LHCN-M2 (cell line): ENCODE data around the gene PTCHD4. TPM values are rescaled to one million over a fixed set of nuclear protein-coding genes. Genes with fewer than 3 reads are reported as not detected.
"Not testable (repeated sequence)": the region's sequence is repeated elsewhere in the genome, so short reads cannot be mapped to it uniquely, and the experiment has no call there.

ENCODE experiments used
- DNase-seq: peaks from one replicate; pipeline ENCODE4 v3.0.0-alpha.2; 2012; ENCODE audit warnings: low read depth
- polyA plus RNA-seq: library from polyadenylated mRNA; unstranded; fragments of >200 nt; gene quantifications from one replicate; pipeline ENCODE4 v1.2.1, GENCODE V29; 2012; ENCODE audit warnings: missing spikeins
- total RNA-seq: library from RNA; depleted of rRNA; stranded (reverse); fragments of >200 nt; gene quantifications from 2 replicates; pipeline ENCODE4 v1.2.3, GENCODE V29; 2014; rRNA removed

The PTCHD4 gene
- 21.0 and 23.6 TPM in 2 replicates for total RNA-seq
- 4.9 TPM for polyA plus RNA-seq

DNA sequence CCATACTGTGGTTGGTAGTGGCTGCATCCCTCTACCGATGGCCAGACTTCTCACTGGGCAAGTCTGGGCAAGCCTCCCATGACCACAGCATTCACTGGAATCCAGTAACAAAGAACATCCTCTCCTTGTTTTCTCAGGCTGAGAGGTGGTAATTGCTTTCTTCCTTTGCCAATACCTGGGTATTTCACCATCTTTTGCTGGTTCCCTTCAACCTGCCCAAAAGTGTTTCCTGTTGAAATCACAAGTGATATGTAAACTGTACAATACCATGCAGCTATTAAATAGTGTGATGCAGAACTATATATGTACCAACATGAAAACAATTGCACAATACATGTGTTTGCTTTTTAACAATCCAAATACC lies at the start of gene PTCHD4:
TSS of gene PTCHD4 (minus strand) at position 55 of the 364 bp plus-strand sequence. CDS start 42,240 bp downstream, outside the sequence.
- DNase-seq: peak; percentile 93

DNA sequence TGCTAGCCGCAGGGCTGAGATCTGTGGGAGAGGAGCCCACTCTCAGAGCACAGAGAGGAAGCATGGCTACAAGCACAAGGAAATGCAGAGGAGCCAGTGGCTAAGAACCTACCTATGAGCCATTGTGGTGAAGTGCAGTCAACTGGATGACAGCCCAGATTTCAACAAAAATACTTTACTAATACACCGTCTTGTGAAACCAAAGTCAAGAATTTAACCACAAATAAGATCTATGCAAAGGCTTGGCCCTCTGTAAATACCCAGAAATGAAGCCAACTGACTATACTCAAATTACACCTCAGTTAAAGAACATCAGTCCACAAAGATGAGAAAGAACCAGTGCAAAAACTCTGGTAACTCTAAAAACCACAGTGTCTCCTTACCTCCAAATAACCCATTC lies 40.1 kb upstream of the PTCHD4 start:
- peak; percentile 93 for DNase-seq

DNA sequence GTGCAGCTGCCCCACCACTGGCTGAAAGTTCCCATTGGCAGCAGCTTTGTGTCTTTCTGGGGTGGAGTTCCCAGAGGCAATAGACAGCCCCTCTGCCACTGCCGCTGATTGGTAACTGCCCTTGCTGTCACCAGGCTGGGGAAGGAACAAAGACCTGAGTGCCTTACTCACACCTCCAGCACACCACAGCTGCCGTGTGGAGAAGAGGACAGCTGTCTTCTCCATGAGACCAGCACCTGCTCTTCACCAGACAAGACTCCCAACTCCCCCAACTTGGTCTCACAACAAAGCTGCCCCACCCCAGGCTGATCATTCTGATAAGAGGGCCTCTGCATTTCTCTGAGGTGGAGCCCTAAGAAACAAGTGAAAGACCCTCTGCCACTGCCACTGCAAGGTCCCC lies 39.7 kb upstream of the PTCHD4 start:
- peak; percentile 77 for DNase-seq

DNA sequence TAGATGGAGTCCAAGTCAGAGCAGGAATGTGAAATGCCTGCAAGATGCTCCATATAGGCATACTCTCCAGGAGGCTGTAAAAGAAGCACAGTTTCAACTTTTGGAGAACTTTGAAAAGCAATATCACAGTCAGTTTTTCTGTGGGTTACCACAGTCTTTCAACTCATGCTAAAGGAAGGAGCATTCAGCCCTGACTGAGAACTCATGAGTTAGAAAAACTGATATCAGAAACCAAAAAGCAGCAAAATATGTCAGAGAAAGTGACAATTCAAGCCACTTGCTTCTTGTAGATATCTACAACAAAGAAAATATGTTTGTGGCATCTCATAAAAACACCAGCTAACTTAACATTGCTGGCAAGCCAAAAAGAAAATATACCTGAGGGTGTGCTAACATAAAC lies 36.1 kb upstream of the PTCHD4 start:
- DNase-seq: no peak

DNA sequence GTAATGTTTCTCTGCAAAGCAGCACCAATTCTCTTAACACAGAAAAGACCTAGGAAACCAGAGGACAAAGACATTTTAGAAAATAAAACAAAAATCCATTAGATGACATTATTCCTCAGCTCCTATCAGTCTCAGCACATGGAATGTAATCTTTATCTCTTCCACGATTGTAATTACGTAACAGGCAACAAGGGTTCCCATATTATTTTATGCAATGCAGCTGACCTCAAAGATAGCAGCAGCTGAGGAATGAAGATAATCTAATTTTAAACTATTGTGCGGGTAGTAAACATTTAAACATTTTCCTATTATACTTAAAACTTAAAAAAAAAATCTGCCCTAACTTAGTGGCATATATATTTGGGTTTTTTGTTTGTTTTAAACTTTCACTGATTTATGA lies 33.0 kb upstream of the PTCHD4 start:
- DNase-seq: peak; percentile 32

DNA sequence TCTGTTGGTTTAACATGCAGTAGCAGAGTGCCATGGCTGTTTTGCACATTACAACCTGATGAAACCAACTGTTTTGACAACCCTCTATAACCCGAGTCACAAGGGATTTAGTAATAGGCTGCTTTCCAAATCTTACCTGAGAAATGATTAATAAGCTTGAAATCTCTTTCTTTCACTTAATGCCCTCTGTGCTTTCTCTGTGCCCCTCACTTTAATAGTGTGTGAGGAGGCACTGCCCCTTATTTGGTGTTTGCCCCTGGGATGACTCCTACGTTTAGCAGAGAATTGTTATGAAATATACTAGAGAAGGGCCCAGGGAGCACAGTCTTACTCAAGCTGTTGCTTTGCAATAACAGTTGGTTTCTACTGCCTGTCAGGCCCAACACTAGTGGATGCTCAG lies 31.0 kb upstream of the PTCHD4 start:
- DNase-seq: no peak

- no peak for DNase-seq
Observed at GRCh38 chr6:48139818-48140614, 29.0 kb upstream of the PTCHD4 start.

GRCh38 chr6:48136856-48137255 lies 25.9 kb upstream of the PTCHD4 start:
- DNase-seq: peak; percentile 26

DNA sequence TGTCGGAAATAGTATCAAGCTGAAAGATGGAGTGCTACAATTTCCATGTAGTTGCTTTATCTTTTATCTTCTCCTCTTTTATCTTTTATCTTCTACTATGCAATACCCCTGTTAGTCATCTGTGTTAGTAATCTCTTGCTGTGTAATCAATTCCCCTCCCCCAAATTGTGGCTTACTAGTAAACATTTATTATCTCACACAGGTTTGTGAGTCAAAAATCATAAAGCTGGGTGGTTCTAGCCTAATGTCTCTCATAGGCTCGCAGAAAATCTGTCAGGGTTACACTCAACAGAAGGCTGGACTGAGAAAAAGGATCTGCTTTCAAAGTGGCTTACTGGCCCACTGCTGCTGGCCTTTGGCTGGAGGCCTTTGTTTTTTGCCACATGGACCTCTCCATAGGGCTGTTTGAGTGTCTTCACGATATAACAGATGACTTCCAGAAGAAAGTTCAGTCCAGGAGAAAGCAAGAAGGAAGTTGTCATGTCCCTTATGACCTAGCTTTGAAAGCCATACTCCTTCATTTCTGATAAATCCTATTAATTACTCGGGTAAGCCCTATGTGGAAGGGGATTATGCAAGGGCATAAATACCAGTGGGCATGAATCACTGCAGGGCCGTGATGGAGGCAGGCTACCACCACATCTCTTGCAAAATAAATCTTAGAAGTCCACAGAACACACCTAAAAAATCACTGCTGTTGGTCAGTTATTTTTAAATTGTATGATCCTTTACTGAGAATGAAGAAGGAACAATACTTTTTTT lies 24.5 kb upstream of the PTCHD4 start:
- peak; percentile 88 for DNase-seq

GRCh38 chr6:48134246-48134645 lies 23.2 kb upstream of the PTCHD4 start:
- peak; percentile 54 for DNase-seq

DNA sequence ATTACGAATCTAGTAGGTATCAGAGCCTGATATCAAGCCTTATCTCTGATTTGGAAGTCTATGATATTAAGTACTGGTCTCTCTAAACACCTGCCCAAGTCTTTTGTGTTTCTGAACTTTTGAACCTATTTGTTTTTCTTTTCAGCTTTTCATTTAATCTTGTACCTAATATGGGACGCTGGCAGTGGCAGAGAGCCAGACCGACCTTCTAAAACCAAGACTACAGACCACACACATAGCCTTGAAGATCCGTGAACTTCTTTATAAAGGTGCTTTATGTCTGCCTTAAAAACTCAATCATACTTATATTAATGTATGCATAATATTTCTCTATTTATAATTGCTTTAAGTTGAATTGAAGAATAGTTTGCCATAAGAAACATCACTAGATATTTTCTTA lies 12.6 kb upstream of the PTCHD4 start:
- no peak for DNase-seq

GRCh38 chr6:48121983-48122749 lies 11.2 kb upstream of the PTCHD4 start:
- not testable (repeated sequence) for DNase-seq

GRCh38 chr6:48116699-48117645 lies 6.0 kb upstream of the PTCHD4 start:
- DNase-seq: peak; percentile 76

DNA sequence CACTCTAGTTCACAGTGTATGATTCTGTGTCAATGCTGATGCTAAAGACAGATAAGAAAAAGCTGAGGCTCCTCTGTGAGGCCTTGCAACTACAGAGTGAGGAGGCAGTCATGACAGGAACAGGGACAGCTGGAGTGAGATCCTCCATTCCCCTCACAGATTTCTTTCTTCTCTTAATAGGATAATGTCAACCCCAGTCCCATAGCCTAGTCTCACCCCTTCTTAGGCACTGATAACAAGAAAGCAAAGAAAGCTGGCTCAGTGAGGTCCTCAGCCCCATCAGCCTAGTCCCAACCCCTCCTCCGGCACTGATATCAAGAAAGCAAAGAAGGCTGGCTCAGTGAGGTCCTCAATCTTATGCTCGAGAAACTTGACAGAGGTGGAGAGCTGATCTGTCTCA lies 2.1 kb upstream of the PTCHD4 start:
- DNase-seq: no peak

DNA sequence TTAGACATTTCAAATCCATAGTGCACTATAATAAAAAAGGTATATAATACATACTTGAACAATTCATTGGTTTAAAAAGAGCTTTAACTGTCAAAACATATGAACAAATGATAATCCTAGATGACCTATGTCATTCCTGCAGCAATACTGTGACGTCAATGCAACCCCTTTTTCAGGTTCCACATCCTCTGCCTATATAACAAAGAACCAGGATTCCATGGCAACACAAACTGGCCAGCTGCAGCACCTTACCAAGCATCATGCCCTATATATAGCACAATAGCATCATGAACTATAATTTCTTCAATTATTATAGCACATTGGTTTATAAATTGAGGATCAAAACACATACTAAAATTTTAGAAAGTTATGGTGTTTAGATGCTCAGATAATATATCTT lies 578 bp upstream of the PTCHD4 start:
- peak; percentile 67 for DNase-seq

DNA sequence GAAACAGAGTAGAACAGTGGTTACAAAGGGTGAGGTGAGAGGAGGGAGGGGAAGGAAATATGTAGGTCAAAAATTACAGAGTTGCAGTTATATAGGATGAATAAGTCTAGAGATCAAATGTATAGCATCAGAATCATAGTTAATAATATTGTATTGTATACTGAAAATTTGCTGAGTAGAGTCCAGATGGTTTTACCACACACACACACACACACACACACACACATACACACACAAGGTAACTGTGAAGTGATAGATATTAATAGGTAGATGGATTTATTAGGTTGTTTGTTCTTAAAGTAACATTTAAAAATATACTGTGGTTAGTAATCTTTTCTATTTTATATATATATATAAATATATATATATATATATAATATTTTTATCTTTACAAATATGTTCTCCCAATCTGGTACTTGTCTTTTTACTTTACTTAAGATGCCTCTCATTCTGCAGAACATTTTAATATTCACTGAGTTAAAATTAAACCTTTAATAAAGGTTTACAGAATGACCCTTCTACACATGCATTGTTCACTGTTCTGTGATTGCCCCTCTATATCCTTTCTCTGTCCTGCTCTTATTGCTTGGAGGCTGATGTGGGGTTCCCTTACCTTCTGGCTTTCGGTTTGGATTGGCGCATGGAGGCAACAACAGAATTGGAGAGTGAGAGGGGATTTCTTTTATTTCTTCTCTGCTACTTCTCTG lies 408 bp downstream of the PTCHD4 start:
- DNase-seq: peak; percentile 45

DNA sequence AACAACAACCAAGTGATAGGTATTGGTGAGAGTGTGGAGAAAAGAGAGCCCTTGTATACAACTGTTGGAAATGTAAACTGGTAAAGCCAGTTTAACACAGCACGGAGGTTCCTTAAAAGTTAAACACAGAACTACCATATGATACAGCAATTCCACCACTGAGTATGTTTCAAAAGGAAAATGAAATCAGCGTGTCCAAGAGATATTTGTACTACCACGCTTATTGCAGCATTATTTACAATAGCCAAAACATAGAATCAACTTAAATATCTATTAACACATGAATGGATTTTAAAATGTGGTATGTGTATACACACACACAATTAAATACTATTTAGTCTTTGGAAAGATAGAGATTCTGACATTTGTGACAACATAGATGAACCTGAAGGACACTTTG lies 1.1 kb downstream of the PTCHD4 start:
- peak; percentile 52 for DNase-seq

DNA sequence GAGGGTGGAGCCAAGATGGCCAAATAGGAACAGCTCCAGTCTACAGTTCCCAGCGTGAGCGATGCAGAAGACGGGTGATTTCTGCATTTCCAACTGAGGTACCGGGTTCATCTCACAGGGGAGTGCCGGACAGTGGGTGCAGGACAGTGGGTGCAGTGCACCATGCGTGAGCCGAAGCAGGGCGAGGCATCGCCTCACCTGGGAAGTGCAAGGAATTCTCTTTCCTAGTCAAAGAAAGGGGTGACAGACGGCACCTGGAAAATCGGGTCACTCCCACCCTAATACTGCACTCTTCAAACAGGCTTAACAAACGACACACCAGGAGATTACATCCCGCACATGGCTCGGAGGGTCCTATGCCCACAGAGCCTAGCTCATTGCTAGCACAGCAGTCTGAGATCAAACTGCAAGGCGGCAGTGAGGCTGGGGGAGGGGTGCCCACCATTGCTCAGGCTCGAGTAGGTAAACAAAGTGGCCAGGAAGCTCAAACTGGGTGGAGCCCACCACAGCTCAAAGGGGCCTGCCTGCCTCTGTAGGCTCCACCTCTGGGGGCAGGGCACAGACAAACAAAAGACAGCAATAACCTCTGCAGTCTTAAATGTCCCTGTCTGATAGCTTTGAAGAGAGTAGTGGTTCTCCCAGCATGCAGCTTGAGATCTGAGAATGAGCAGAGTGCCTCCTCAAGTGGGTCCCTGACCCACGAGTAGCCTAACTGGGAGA lies 8.4 kb downstream of the PTCHD4 start:
- not testable (repeated sequence) for DNase-seq

DNA sequence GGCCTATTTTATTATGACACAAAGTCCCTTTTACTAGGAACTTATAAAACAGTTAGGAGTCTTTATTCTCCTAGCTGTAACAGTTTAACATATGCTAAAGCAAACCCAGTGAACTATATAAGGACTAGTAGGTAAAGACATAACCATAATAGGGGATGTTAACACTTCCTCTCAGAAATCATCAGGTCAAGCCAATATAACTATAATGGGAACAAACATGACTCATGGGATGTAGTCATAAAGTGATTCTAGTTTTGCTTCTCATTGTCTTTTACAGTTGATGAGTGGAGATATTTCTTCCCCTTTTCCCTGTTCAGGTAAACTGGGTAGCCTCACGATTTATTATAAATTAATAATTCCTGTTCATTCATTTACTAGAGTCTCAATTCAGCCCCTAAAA lies 9.7 kb downstream of the PTCHD4 start:
- peak; percentile 69 for DNase-seq

DNA sequence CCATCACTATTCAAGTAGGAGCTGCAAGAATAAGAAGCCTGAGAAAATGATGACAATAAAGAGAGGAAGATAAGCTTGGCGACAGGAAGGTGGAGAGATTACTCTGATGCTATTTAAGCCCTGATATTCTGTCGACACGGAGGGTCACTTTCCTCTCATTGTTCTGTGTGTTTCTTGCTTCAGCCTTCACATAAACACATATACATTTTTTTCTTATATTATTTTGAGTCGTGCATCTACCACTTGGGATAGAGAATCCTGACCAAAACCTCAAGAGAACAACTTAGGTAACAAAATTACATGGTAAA lies 10.5 kb downstream of the PTCHD4 start:
- no peak for DNase-seq
